GM21786 (cell line): ENCODE data around the gene IL4I1.

Source experiments
- ATAC-seq: cut with Tn5 transposase; IDR thresholded peaks from one replicate; pipeline ENCODE4 v1.9.1; 2021; ENCODE audit not compliant: unreplicated experiment

The IL4I1 gene

GRCh38 chr19:49864890-49865289, 31.8 kb downstream of the IL4I1 start:
- no peak for ATAC-seq

- ATAC-seq = no peak
Measured at GRCh38 chr19:49863935-49864320, 32.8 kb downstream of the IL4I1 start.

GRCh38 chr19:49863254-49863934, 33.3 kb downstream of the IL4I1 start:
- ATAC-seq = no peak

GRCh38 chr19:49862391-49863253, 34.1 kb downstream of the IL4I1 start:
- no peak for ATAC-seq

GRCh38 chr19:49861541-49862378, 34.9 kb downstream of the IL4I1 start:
- no peak for ATAC-seq

- ATAC-seq = no peak
Measured at GRCh38 chr19:49861107-49861506, 35.6 kb downstream of the IL4I1 start.

- no peak for ATAC-seq
Measured at GRCh38 chr19:49860336-49861102, 36.2 kb downstream of the IL4I1 start.

GRCh38 chr19:49859682-49860335, 36.9 kb downstream of the IL4I1 start:
- no peak for ATAC-seq

- ATAC-seq = no peak
Measured at GRCh38 chr19:49858088-49858985, 38.4 kb downstream of the IL4I1 start.

- no peak for ATAC-seq
Measured at GRCh38 chr19:49857838-49858087, 38.9 kb downstream of the IL4I1 start.

- ATAC-seq = no peak
Measured at GRCh38 chr19:49857061-49857837, 39.4 kb downstream of the IL4I1 start.

- ATAC-seq = no peak
Measured at GRCh38 chr19:49856574-49857021, 40.1 kb downstream of the IL4I1 start.

- ATAC-seq = no peak
Measured at GRCh38 chr19:49855676-49856573, 40.8 kb downstream of the IL4I1 start.

GRCh38 chr19:49855277-49855675, 41.4 kb downstream of the IL4I1 start:
- no peak for ATAC-seq

- no peak for ATAC-seq
Measured at GRCh38 chr19:49854378-49855263, 42.1 kb downstream of the IL4I1 start.

GRCh38 chr19:49853852-49854377, 42.8 kb downstream of the IL4I1 start:
- no peak for ATAC-seq
